ENCODE measurements around the gene PLAU. TPM values are rescaled to one million over a fixed set of nuclear protein-coding genes. Genes with fewer than 3 reads are reported as not detected.

Gene PLAU
- total and polyA plus RNA-seq, 2 of the 4 experiments (the other 2 are of a cell fraction), result 123 to 283 TPM

GRCh38 chr10:73914036-73914435 lies 3.1 kb downstream of the PLAU start:
- Histone ChIP-seq H3K18ac (ENCODE audit: low read depth, low read length) (no peak overlapping the region), H3K56ac (ENCODE audit: extremely low read depth, insufficient read depth, low read length) (0 out of 2 replicates have a peak overlapping the region, but pooled peaks have one; percentile 9), H3K9me3 (ENCODE audit: control insufficient read depth, insufficient read depth, low read length) (no peaks in the 10 kb centered on the region), H3K4me1 (ENCODE audit: control insufficient read depth, insufficient read depth, low read length) (peaks cover 28% of the 10 kb centered on the region), H3K27me3 (ENCODE audit: control insufficient read depth, insufficient read depth, low read length) (no peaks in the 10 kb centered on the region), H3K4me3 (ENCODE audit: insufficient read depth, low read depth, low read length) (peak overlapping the region; percentile 19; the same call in 1 of the 2 replicates), H4K5ac (ENCODE audit: low read depth, low read length) (no peak overlapping the region), H4K8ac (ENCODE audit: low read depth in 2 of 2, low read length in 2 of 2) (peak overlapping the region in 1 of 2 experiments; percentile 59; a peak in 1 of 4 replicates), H4K91ac (ENCODE audit: insufficient read depth, low read depth, low read length) (no peak overlapping the region; the same call in 1 of the 2 replicates), H3K79me1 (ENCODE audit: low read depth in 1 of 2, low read length in 2 of 2) (peaks cover 22 to 67% of the 10 kb centered on the region in 2 experiments), H2BK5ac (ENCODE audit: low read depth, low read length, poor library complexity, severe bottlenecking) (no peak overlapping the region), H2BK15ac (ENCODE audit: low read depth, low read length) (no peak overlapping the region; the same call in 2 of the 3 replicates), H3K9ac (ENCODE audit: low read depth, low read length) (peak overlapping the region; percentile 35), H3K4ac (ENCODE audit: low read depth, low read length) (peak overlapping the region; percentile 93), H3K23ac (ENCODE audit: low read depth, low read length) (peak overlapping the region; percentile 33; the same call in 1 of the 2 replicates), H2BK120ac (ENCODE audit: low read depth, low read length) (no peak overlapping the region), H3K36me3 (ENCODE audit: control insufficient read depth, insufficient read depth, low read length) (peaks cover 55% of the 10 kb centered on the region), H2AFZ (replicated peaks; ENCODE audit: low read length, poor library complexity) (no peak overlapping the region), H3K9me1 (ENCODE audit: insufficient read depth, low read length) (peaks cover 27% of the 10 kb centered on the region), H2AK9ac (replicated peaks; ENCODE audit: low read depth, low read length, poor library complexity) (peak overlapping the region; percentile 82), H3K27ac (ENCODE audit: insufficient read depth, low read length) (peak overlapping the region; percentile 10), H4K20me1 (ENCODE audit: insufficient read depth, low read length) (peaks cover 66% of the 10 kb centered on the region), H2AK5ac (ENCODE audit: low read depth, low read length) (peak overlapping the region; percentile 36), H3K14ac (replicated peaks; ENCODE audit: low read depth, low read length) (peak overlapping the region; percentile 84), H2BK20ac (ENCODE audit: low read depth, low read length) (no peak overlapping the region), H3K4me2 (ENCODE audit: low read depth, low read length) (peak overlapping the region; percentile 85; the same call in 1 of the 2 replicates)
- intact Hi-C loops (cut with micrococcal nuclease) (no loop called here), dilution Hi-C loops (cut with HindIII; ENCODE audit: low sequenced_read_pairs, unreplicated experiment) (no loop called here), in situ Hi-C loops (cut with MboI; ENCODE audit: low sequenced_read_pairs) (no loop called here)
- BruUV-seq (replicated peaks), result no TSS peak
- POLR2A ChIA-PET (ENCODE audit: unreplicated experiment), result interaction anchor here (0.7 to 1.5 kb wide), 2 partner anchors 11 to 26 kb away, joined by 3 to 5 read pairs; no protein-coding TSS in a partner anchor
- WGBS, 2 experiments (ENCODE audit: extremely low coverage in 2 of 2, insufficient read length in 1 of 2), result 92% methylated on average over 2 of the region's 10 CpGs; no CpG with 5 or more reads in 1 of the 2 experiments
- ATAC-seq (ENCODE audit: low read depth) (no peak), DNase-seq (no peak)
- CTCF ChIA-PET, result interaction anchor here (1.9 kb wide), 1 partner anchor 26 kb away, joined by 9 read pairs; no protein-coding TSS in a partner anchor
- no peak for TF ChIP-seq NFE2L2 (IDR thresholded peaks at IDR 0.05; ENCODE audit: low read depth, low read length)
- TF ChIP-seq MAZ (IDR thresholded peaks at IDR 0.05; ENCODE audit: borderline replicate concordance, low read depth, low read length), result no peak
- TF ChIP-seq MXI1 (IDR thresholded peaks at IDR 0.05; ENCODE audit: borderline replicate concordance, low read depth, low read length), result no peak
- TF ChIP-seq MAFK (IDR thresholded peaks at IDR 0.05; ENCODE audit: low read depth, low read length), result no peak
- no peak for TF ChIP-seq ELK1 (IDR thresholded peaks at IDR 0.05; ENCODE audit: borderline replicate concordance, low read depth, low read length)
- no peak for TF ChIP-seq USF2 (IDR thresholded peaks at IDR 0.05; ENCODE audit: low read depth, low read length)
